ENCODE measurements around the gene IRAK2.

- TF ChIP-seq POLR2AphosphoS5 (IDR thresholded peaks at IDR 0.05; ENCODE audit: low read depth, low read length): no peak
- no peak for TF ChIP-seq TAF1 (IDR thresholded peaks at IDR 0.05; ENCODE audit: borderline replicate concordance, insufficient read depth, low read length)
Measured at GRCh38 chr3:10194328-10195071, 29.8 kb downstream of the IRAK2 start.
